ENCODE measurements around the gene PPARG.
"Not testable (repeated sequence)": the region's sequence is repeated elsewhere in the genome, so short reads cannot be mapped to it uniquely, and the experiment has no call there.

The PPARG gene

GRCh38 chr3:12288182-12289129, at the start of gene PPARG:
TSS of gene PPARG (plus strand) at chr3:12289070. CDS start at chr3:12379712, 90,642 bp downstream.
- no peak for DNase-seq (ENCODE audit: low read depth in 2 of 2)

- DNase-seq (ENCODE audit: low read depth in 2 of 2): no peak
Measured at GRCh38 chr3:12239301-12239700, 49.6 kb upstream of the PPARG start.

GRCh38 chr3:12242772-12243171, 46.1 kb upstream of the PPARG start:
- no peak for DNase-seq (ENCODE audit: low read depth in 2 of 2)

- DNase-seq (ENCODE audit: low read depth in 2 of 2): no peak
Measured at GRCh38 chr3:12246497-12247163, 42.2 kb upstream of the PPARG start.

GRCh38 chr3:12247411-12247810, 41.5 kb upstream of the PPARG start:
- no peak for DNase-seq (ENCODE audit: low read depth in 2 of 2)

- no peak for DNase-seq (ENCODE audit: low read depth in 2 of 2)
Measured at GRCh38 chr3:12249519-12249918, 39.4 kb upstream of the PPARG start.

GRCh38 chr3:12252889-12253288, 36.0 kb upstream of the PPARG start:
- no peak for DNase-seq (ENCODE audit: low read depth in 2 of 2)

- no peak for DNase-seq (ENCODE audit: low read depth in 2 of 2)
Measured at GRCh38 chr3:12253516-12254343, 35.1 kb upstream of the PPARG start.

- DNase-seq (ENCODE audit: low read depth in 2 of 2): no peak
Measured at GRCh38 chr3:12255393-12255792, 33.5 kb upstream of the PPARG start.

GRCh38 chr3:12258911-12259310, 30.0 kb upstream of the PPARG start:
- DNase-seq (ENCODE audit: low read depth in 2 of 2): no peak

GRCh38 chr3:12262173-12262572, 26.7 kb upstream of the PPARG start:
- DNase-seq (ENCODE audit: low read depth in 2 of 2): not testable (repeated sequence)

GRCh38 chr3:12265508-12265907, 23.4 kb upstream of the PPARG start:
- DNase-seq (ENCODE audit: low read depth in 2 of 2): no peak

- DNase-seq (ENCODE audit: low read depth in 2 of 2): no peak
Measured at GRCh38 chr3:12266038-12266437, 22.8 kb upstream of the PPARG start.

- DNase-seq (ENCODE audit: low read depth in 2 of 2): no peak
Measured at GRCh38 chr3:12267376-12268030, 21.4 kb upstream of the PPARG start.

- DNase-seq (ENCODE audit: low read depth in 2 of 2): no peak
Measured at GRCh38 chr3:12268049-12268735, 20.7 kb upstream of the PPARG start.

- DNase-seq (ENCODE audit: low read depth in 2 of 2): no peak
Measured at GRCh38 chr3:12270976-12271375, 17.9 kb upstream of the PPARG start.

GRCh38 chr3:12273045-12273695, 15.7 kb upstream of the PPARG start:
- DNase-seq (ENCODE audit: low read depth in 2 of 2): no peak

- no peak for DNase-seq (ENCODE audit: low read depth in 2 of 2)
Measured at GRCh38 chr3:12275974-12276650, 12.8 kb upstream of the PPARG start.

- DNase-seq (ENCODE audit: low read depth in 2 of 2): not testable (repeated sequence)
Measured at GRCh38 chr3:12276827-12277226, 12.0 kb upstream of the PPARG start.

- no peak for DNase-seq (ENCODE audit: low read depth in 2 of 2)
Measured at GRCh38 chr3:12278566-12278965, 10.3 kb upstream of the PPARG start.

All from stimulated activated CD4-positive, alpha-beta T cell treated with anti-CD3 and anti-CD28 coated beads, Interleukin-4, amount 100 ng/mL, for 48 hours (primary cell).